Mucosa of gallbladder (tissue), 1 donor: Measurements from ENCODE around the gene RUNX1. TPM values are rescaled to one million over a fixed set of nuclear protein-coding genes. Genes with fewer than 3 reads are reported as not detected.
"Not testable (repeated sequence)": the region's sequence is repeated elsewhere in the genome, so short reads cannot be mapped to it uniquely, and the experiment has no call there.

ENCODE experiments used
- DNase-seq: peaks from one replicate; pipeline ENCODE4 v3.0.0-alpha.2; 2020; ENCODE audit warnings: low spot score
- total RNA-seq: library from RNA; stranded (reverse); gene quantifications from one replicate; pipeline ENCODE4 v1.2.1, GENCODE V29; 2021
- donor health status: DM: no; HTN: no; CAD: no.

RUNX1 gene
- total RNA-seq, 1 donor from 2014 or later, result 35.1 TPM

DNA sequence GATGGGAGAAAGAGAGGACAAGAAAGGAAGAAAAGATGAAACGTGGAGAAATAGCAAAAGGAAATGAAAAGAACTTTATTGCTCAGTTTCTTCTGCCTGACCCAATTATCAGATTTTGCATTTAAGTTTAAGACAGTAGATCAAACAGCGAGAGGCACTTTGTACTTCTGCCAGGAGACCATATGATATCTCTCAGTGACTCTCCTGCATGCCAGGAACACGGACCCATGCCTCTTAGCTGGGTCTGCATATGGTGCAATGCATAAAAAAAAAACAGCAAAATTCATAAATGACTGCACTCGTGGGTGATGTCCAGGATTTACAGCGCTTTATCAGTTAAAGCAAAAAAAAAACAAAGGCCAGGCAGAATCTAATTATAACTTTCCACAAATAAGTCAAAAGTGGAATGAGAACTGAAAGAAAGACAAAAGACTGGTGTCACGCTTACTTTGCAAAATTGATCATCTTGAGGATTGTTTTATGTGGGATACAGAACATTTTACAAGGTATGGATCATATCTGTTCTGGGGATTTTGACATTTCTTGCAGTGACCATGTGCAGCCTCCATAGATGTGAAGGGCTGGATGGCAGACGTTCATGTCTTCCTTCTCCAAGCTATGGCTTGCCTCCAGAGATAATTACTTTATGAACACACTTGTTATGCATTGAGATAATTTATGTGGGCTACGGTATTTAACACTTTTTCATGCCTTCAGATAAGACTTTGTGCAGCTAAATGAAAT lies 79.5 kb downstream of the RUNX1 start:
- DNase-seq, result no peak

DNA sequence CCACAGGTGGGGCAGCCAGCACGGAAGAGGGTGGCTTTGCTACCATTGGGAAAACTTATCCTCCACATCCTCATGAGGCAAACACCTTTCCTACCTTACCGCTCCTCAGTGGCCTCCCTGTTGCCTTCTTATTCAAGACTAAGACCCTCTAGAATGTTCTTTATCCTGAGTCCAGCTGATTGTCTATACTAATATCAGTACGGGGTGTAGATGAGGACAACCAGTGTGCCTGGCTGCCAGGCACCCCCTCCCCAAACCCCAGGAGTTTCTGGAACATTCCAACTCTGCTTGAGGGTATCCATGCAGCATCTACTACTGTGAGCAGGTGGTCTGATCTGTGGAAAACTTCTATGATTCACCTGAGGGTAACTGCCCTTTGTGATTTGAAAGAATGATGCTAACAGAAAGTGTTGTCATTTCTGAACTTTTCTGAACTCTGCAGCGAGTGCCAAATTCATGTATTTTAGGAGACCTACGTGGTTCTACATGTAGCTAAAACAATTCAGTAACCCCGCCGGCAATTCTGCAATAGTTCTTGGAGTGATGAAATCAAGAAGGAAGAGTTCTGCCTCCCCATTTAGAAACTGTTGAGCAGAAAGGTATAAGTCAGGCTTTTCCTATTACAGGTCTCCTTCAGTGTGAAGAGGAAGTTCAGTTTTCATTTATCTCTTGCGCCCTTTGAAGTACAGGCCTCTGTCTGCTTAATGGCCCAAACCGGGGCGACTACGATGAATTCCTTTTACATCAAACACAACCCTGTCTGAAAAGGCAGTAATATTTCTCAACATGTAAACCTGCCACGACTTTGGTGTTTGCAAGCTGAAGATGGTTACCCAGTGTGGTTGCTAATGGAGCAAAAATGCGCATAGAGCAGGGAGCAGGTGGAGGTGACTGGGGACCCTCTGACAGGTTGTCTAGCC lies 80.4 kb downstream of the RUNX1 start:
- no peak for DNase-seq

DNA sequence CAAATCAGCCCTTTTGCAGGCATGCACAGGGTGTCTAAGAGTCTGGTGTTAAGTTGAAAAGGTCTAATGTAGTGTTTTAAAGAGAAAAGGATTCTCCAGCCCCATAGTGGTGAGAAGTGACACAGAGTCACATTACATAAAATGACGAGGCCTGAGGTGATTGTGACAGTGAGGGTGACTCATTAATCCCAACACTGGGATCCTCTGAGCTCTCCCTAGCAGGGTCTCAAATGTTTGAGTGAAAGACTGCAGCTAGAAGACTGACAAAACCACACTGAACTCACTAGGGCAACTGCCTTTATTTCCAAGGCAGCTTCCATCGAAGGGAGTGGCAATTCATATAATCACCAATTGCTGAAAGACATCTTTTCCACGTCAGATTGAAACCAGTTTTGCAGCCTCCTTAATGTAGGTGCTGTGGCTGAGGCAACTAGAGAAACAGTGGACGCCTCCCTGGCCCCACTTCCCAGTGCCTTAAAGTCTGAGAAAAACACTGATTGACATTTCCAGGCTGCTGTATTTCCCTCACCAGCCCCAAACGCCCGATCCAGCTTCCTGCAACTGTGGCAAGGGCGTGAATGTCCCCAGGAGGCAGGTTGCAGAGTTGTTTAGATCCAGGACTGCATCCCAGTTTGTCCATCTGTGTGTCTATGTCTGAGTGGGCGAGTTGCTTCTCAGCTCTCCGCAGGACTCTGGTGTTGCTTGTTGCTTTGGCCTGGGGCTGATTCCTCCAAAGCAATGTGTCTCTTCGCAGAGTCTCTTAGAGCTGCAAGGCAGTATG lies 81.4 kb downstream of the RUNX1 start:
- DNase-seq, result no peak

DNA sequence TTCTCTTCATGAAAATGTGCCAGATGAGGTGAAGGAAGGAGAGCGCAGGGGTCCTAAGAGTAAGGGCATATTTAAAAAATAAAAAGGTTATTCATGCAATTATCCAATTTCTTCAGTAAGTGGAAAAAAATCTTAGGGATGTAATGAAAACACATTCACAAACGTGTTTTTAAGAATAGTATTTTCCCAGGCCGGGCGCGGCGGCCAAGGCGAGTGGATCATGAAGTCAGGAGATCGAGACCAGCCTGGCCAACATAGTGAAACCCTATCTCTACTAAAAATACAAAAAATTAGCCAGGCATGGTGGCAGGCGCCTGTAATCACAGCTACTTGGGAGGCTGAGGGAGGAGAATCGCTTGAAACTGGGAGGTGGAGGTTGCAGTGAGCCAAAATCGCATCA lies 82.2 kb downstream of the RUNX1 start:
- not testable (repeated sequence) for DNase-seq

DNA sequence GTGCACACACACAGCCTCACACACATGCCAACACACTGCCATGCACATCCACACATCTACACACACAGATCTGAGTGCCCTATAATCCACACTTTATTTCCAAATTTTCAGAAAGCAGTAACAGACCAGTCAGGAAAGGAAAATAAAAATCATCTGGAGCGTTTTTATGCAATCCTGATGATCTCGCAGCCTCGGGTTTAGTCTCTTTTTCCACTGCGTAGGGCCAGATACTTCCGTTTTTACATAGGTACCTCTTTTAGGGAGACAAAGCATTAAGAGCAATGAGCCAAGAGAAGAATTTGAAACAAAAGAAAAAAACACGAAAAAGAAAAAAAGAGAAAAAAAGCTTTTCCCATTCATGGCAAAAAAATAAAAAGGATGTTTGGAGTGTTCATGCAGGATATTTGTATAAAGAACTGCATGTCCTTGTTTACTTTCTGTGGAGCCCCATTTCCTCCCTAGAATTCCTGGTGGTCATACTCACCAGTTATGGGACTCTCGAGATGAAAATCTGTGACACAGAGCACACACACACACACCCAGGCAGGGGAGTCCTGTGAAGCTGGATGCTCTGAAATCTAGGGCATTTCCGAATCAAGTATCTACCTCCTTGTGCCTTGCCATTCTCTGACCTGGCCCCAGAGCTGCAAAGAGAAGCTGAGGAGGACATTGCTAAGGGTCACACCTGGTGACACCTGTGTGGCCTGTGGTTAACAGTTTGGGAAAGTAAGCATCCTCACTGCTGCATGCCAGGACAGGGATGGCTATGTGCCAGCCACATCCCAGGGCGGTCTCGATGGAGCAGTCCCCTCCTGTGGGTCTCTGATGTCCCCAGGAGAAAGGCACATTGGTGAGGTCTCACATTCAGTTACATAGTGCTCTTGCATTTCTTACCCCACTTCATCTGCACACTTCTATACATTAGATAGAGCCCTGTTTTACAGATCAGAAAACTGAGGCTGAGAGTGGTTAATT lies 83.6 kb downstream of the RUNX1 start:
- DNase-seq, result no peak

DNA sequence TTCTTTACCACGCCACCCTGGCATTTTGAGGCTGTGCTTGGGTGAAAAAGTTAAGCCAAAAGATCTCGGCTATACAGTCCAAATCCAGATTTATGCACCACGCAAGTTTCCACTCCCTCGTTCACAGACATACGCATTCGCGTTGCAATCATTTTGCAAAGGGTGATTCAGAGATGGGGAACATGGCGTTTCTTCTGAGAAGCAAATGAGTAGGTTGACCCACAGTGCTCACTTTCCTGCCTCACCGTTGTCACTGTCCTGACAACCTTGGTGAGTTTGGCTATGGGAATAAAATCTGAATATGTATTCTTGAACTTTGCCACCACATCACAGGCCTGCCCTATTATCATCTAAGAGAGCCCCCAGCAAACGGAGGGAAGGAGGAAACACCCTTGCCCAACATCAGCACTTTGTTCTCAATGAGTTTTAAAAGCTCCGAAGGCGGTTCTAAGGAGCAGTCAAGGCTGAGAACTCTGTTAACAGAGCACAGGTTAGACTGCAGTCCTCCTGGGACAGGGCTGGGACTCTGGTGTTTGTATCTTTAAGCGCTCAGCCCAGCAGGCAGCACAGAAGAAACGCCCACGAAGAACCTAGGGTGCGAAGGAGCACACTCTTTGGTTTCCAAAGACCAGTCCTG lies 86.4 kb downstream of the RUNX1 start:
- no peak for DNase-seq

DNA sequence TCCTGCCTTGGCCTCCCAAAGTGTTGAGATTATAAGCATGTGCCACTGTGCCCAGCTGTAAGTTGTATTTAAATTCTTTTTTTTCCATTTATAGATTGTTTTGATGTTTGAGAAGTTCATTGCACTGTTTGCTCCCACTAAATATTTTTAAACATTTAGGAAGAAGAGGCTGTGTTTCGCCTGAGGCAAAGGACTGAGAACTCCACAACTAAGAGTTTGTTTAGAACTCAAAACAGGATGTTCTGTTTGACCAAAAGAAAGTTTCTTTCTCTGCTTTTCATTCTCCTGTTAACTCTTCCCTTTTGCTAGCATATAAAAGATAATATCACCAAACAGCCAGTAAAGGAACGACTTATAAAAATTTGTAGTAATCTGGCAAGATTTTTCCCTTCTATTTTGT lies 87.0 kb downstream of the RUNX1 start:
- DNase-seq, result no peak

DNA sequence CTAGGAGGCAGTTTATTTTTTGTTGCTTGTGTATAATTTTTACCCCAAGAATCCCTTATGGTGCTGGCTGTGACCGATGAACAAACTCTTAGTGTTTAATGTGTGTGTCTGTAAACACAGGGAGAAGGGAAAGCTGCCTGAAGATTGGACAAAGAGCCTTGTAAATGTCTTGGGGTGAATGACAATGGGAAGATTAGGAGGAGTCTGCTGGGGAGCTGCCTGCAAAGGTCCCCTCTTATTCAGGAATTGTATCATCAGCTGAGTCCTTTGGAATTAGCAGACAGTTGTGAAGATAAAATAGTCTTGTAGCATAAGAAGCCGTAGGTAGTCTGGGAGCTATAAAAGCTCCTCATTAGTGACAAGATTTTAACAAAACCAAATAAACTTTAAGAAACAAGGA lies 88.4 kb downstream of the RUNX1 start:
- DNase-seq, result no peak

DNA sequence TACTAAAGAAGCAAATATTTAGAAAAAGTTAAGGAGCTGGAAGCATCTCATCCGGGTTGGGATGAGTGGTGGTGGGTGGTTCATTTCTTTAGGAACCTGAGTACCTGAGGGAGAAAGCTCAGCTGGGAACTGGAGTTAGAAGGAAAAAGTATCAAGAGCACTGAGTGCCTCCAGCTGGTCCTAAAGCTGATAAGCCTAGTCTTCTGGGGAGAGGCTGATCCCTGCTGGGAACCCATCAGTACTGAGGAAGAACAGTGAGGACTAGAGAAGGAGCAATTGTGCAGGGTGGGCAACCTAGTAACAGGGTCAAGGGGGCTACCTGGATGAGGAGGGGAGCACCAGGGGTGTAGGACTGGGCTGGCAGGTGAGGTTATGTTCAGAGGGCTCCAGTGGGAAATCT lies 89.5 kb downstream of the RUNX1 start:
- DNase-seq, result no peak

DNA sequence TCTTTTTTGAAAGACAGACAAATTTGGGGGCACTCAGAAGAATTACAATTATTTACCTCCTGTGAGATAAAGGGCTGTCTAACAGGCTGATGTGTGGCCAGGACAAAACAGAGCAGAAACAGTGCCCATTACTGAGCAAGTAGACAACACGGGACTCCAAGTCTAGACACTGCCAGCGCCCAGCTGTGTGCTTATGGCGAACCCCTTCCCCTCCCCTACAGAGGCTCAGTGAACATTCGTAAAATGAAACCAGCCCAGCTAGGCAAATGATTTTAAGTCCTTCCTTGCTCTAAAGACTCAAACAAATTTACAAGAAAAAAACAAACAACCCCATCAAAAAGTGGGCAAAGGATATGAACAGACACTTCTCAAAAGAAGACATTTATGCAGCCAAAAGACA lies 91.1 kb downstream of the RUNX1 start:
- no peak for DNase-seq

DNA sequence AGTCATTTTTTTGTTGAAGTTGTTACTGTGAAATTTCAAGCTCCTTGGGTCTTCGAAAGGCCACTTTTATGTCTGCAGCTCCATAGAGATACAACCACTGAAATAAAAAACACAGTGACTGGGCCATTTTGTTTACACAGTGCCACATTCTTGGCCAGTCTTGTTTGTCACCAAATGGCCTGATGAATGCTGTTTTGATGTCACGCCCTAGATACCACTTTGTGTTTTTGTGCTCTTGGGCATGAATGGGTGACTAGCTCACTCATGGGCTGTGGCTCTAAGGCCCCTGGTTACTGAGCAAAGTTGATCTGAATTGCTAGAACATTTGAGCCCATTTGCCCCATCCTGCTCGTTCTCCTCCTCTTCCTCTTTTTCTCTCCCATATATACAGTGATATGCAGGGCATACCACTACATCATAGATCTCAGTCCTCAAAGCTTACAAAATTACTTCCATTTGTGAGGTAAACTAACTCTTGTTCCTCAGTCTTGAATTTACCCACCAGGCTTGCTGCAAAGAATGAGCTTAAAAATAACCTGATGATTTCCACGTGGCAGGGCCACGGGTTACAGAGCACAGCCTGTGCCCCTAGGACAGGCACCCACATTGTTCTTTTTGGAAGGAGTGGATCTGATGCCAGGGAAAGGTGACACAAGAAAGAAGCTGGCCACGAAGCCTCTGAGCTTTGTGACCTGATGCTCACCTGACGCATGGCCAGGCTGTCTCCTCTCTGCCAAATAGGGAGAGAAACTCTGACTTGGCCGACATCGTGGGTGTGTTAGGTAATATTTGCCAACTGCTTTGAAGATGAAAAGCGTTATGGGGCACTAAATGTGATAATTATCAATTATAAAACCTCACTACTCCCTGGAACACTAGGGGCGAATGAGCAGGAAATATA lies 92.4 kb downstream of the RUNX1 start:
- no peak for DNase-seq

DNA sequence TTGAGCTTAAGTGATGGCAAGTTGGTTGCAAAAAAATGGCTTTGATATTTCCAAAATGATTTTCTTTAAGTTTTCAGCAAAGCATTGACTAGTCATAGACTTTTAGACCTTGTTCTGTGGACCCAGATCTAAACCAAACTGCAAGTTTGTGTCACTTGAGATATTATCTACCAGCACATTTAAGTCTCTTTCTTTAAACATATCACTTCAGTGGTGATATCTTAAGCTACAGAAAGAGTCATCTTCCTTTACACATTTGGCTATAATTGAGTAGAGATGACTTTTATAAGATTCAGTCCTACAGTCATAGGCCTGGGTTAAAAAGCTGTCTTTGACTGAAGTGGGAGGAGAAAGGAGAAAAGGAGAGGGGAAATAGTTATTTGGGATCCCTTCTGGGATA lies 95.2 kb downstream of the RUNX1 start:
- DNase-seq, result no peak

DNA sequence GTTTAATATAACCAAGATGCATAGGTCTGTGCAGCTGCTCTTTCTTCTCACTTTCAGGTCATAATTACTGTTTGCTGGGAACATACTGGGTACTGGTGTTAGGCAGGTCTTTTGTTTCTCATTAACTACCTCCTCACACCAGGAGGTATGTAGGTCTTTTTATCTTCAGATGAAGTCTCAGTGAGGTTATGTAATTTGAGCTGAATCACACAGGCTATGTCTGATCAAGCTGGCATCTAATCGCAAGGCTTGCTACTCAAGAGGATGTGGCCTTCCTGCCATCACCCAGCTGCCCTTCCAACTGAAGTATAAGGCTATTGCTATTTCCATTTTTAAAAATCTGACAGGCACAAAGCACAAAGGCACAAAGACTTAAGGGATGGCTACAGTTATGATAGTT lies 96.4 kb downstream of the RUNX1 start:
- peak; percentile 45 for DNase-seq

DNA sequence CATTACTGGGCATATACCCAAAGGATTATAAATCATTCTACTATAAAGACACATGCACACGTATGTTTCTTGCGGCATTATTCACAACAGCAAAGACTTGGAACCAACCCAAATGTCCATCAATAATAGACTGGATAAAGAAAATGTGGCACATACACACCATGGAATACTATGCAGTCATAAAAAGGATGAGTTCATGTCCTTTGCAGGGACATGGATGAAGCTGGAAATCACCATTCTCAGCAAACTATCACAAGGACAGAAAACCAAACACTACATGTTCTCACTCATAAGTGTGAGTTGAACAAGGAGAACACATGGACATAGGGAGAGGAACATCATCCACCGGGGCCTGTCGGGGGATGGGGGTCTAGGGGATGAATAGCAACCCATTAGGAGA lies 97.2 kb downstream of the RUNX1 start:
- not testable (repeated sequence) for DNase-seq

DNA sequence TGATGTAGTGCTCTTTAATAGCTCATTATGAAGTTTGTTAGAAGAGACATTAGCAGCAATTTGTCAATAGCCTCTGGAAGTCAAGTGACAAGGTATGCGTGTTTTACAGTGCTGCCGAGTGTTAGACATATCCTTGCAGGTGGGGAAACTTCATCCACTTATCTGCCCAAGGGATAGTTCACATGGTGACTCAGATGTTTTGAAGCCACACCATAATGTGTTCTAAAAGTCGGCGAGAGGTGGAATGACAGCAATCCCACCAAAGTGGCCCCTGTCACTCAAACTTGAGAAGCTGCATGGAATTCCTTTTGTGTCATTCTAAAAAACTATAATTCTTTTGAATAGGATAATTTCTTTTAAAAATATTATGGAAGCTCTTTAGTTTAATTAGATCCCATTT lies 98.1 kb downstream of the RUNX1 start:
- DNase-seq, result no peak

DNA sequence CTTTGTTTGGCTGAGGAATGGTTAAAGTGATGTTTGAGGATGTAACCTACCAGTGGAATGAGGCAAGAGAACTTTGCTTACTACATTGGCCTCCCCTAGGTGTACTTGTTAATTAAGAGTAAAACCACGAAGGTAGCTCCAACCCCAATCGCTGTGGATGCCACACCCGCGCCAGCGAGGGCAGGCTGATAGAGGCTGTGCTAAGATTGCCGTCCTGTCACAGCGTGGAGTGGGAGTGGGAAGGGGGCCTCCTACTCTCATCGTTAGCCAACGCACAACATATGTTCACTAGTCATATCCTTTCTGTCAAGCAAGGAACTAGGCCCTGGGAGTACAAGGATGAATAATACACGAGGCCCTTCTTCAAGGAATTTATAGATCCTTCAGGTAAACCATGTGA lies 99.6 kb downstream of the RUNX1 start:
- no peak for DNase-seq

DNA sequence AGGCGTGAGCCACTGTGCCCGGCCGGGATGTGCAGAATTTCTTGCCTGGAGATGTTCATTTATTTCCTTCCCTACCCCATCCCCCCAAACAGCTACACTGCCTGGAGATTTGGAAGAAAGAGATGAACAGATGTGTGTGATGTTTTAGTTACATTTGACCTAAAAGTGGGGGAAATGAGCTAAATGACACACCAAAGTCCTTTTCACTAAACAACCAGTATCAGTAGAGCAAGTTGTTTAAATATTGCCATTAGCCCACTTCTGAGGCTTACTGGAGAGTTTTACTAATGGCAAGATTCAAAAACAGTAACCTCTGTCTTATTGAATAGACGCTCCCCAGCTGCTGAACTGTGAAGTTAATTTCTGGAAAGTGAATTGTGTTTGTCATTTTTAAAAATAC lies 100.1 kb downstream of the RUNX1 start:
- no peak for DNase-seq

DNA sequence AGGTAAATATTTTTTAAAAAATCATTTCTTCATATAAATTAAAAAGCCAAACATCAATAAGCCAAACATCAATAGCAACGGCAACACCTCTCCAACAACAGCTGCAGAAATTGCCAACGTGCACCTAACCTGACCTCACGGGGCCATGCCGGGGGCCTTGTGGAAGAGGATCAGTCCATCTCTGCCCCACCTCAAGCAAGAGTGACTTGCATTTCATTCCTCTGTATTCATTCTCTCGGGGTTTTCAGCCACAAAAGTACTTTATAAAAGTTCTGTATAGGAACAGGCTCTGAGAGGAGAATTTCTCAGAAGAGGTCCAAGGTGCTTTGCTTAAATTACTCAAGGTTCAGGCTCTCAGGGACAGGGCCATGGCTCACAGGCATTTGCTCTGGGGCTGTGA lies 100.9 kb downstream of the RUNX1 start:
- no peak for DNase-seq

DNA sequence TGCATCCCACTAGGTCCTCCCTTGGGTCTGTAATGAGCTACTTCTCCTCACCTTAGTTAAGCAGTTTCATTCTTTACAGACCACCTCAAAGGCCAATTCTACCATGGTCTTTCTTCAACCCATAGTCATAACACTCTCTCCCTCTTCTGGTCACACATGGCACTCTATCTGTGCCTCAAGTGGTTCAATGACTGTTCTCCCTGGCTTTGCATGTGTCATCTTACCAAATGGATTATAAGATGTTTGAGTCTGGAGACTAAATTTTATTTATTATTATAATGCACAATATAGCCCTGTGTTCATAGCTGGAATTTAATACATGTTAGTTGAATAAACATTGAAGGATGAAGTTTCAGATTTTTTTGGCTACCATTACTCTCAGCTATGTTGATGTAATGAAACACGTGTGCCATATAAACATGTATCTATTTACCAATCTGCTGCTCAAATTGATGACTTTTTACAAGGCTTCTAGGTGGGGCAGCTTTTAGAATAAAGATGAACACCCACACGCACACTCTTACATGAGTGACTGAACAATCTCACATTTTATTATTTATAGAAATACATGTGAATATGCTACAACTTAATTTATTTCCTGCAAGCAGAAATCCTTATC lies 102.1 kb downstream of the RUNX1 start:
- DNase-seq, result no peak
